ENCODE data around the gene FAF1.

DNA sequence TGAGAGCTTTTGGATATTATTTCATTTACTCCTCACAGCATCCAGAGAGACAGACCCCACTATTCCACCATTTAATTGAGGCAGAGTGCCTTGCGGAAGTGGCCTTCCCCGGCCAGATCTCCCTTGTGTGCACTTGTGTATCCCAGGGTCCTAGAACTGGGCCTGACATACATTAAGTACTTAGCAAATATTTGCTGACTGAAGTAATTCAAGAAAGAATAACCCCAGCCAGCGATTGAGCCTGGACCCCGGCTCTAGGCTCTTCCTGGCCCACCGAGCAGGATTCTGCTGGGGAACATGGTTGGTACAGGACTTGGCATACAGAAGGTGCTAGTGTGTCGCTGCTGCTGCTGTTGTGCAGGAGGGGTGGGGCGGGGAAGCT is 545.2 kb downstream of the FAF1 start:
- no peak for TF ChIP-seq POLR2AphosphoS5 (IDR thresholded peaks at IDR 0.05; ENCODE audit: borderline replicate concordance, low read depth, low read length)
- no peak for TF ChIP-seq EZH2 (IDR thresholded peaks at IDR 0.05)
- no peak for TF ChIP-seq FOXP2 (optimal IDR thresholded peaks at IDR 0.05; ENCODE audit: control extremely low read depth, extremely low read length, insufficient read depth)

All from SK-N-MC (cell line).